HG02642 (cell line): Measurements from ENCODE around the gene LMF1.
"Not testable (repeated sequence)": the region's sequence is repeated elsewhere in the genome, so short reads cannot be mapped to it uniquely, and the experiment has no call there.

Source experiments
- ATAC-seq: cut with Tn5 transposase; IDR thresholded peaks from one replicate; pipeline ENCODE4 v1.9.1; 2021; ENCODE audit warnings: mild to moderate bottlenecking; ENCODE audit not compliant: unreplicated experiment, poor library complexity

Gene LMF1

DNA sequence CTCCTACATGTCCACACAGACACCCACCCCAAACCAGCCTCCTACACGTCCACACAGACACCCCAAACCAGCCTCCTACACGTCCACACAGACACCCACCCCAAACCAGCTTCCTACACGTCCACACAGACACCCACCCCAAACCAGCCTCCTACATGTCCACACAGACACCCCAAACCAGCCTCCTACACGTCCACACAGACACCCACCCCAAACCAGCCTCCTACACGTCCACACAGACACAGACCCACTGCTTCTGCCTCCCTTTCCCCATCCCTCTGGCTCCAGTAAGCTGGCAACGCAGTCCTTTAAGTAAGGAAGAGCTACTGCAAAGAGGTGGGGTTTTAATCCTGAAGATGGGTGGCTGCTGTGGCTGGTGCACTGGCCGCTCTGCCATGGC lies 17.0 kb downstream of the LMF1 start:
- ATAC-seq, result not testable (repeated sequence)

DNA sequence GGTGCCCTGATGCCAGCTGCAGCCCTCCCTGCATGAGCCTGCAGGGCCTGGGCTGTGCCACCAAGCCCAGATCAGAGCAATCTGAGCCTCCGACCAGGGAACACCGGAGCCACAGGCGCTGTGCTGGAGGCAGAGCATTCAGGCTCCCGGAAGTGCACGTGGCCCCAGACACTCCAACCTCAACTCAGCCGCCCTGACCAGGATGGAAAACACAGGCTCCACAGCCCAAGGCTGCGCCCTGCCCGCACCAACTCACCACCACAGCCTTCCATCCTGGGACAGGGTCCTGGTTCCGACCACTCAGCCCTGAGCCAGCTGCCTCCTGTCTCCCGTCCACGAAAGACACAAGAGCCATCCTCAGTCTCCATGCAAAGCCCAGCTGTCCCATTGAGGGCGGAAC lies 18.5 kb downstream of the LMF1 start:
- no peak for ATAC-seq

- no peak for ATAC-seq
Measured at GRCh38 chr16:951660-952301, 19.0 kb downstream of the LMF1 start.

DNA sequence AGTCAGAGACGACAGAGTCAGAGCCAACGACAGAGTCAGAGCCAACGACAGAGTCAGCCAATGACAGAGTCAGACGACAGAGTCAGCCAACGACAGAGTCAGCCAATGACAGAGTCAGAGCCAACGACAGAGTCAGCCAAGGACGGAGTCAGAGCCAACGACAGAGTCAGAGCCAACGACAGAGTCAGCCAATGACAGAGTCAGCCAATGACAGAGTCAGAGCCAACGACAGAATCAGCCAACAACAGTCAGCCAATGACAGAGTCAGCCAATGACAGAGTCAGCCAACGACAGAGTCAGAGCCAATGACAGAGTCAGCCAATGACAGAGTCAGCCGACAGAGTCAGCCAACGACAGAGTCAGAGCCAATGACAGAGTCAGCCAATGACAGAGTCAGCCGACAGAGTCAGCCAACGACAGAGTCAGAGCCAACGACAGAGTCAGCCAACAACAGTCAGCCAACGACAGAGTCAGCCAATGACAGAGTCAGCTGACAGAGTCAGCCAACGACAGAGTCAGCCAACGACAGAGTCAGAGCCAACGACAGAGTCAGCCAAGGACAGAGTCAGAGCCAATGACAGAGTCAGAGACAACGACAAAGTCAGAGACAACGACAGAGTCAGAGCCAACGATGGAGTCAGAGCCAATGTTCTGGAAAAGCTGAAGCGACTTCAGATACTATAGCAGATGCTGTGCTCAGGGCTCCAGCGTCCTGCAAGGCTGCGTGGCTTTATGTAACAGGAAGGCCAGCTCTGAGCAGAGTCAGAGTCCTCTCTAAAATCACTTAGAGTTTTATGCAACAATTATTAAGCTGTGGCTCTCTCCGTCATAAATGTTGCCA lies 19.8 kb downstream of the LMF1 start:
- not testable (repeated sequence) for ATAC-seq

- not testable (repeated sequence) for ATAC-seq
Measured at GRCh38 chr16:948767-949166, 22.0 kb downstream of the LMF1 start.

DNA sequence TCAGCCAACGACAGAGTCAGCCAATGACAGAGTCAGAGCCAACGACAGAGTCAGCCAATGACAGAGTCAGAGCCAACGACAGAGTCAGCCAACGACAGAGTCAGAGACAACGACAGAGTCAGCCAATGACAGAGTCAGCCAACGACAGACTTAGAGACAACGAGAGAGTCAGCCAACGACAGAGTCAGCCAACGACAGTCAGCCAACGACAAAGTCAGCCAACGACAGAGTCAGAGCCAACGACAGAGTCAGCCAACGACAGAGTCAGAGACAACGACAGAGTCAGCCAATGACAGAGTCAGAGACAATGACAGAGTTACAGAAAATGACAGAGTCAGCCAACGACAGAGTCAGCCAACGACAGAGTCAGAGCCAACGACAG lies 22.9 kb downstream of the LMF1 start:
- not testable (repeated sequence) for ATAC-seq

DNA sequence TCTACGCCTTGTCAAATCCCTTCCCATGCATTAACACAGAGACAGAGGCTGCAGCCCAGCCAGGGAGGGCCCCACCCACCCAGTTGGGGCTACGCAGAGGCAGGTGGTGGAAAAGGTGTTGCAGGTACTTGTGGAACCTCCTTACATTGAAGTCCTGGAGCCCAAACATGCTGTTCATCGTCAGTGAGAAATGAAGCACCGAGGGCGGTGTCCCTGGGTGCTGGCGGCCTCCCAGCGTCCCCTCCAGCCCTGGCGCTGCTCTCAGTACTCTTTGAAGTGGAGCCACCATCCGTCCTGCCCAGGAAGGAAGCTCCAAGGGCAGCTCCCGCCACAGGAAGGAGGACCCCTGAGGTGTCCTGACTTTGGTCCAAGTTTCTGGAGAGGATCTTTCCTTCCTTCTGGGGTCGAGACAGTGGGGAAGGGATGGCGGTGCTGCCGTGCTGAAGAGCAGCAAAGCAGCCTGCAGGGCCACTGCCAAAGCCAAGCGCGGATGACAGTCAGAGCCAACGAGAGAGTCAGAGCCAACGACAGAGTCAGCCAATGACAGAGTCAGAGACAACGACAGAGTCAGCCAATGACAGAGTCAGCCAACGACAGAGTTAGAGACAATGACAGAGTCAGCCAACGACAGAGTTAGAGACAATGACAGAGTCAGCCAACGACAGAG lies 23.4 kb downstream of the LMF1 start:
- ATAC-seq, result no peak

GRCh38 chr16:946048-946395 lies 24.8 kb downstream of the LMF1 start:
- no peak for ATAC-seq

GRCh38 chr16:945271-946047 lies 25.3 kb downstream of the LMF1 start:
- no peak for ATAC-seq

GRCh38 chr16:943971-944370 lies 26.8 kb downstream of the LMF1 start:
- no peak for ATAC-seq

DNA sequence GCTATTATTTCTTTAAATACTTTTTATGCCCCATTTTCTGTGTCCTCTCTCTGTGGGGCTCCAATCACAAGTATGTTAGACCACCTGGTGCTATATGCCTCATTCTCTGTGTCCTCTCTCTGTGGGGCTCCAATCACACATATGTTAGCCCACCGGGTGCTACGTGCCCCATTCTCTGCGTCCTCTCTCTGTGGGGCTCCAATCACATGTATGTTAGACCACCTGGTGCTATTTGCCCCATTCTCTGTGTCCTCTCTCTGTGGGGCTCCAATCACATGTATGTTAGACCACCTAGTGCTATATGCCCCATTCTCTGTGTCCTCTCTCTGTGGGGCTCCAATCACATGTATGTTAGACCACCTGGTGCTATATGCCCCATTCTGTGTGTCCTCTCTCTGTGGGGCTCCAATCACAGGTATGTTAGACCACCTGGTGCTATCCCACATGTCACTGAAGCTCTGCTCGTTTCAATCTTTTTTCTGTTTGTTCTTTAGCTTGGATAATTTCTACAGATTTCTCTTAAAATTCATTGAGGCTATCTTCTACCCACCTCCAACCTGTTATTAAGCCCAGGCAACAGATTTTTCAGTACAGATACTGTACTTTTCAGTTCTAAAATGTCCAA lies 28.2 kb downstream of the LMF1 start:
- ATAC-seq, result no peak

- no peak for ATAC-seq
Measured at GRCh38 chr16:939941-940340, 30.8 kb downstream of the LMF1 start.

GRCh38 chr16:939311-939710 lies 31.5 kb downstream of the LMF1 start:
- ATAC-seq, result no peak

DNA sequence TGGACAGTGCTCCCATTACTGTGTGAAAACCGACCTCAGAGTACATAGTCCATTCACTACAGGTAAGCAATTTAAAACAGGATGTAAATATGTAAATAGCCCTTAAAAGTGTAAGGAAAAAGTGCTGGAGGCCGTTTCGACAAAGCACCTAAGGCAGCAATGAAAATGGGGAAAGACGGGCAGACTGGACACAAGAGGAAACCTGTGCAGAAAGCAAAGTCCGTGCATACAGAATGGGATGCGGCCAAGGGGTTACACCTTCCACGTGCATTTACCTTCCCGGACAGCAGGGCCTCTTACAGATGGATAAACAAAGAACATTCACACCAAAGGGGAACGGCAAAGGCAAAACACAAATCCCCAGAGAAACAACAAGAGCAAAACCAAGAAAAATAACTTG lies 32.0 kb downstream of the LMF1 start:
- no peak for ATAC-seq

- ATAC-seq, result no peak
Measured at GRCh38 chr16:938136-938535, 32.6 kb downstream of the LMF1 start.

GRCh38 chr16:937723-938122 lies 33.1 kb downstream of the LMF1 start:
- ATAC-seq, result no peak

GRCh38 chr16:937311-937710 lies 33.5 kb downstream of the LMF1 start:
- no peak for ATAC-seq

DNA sequence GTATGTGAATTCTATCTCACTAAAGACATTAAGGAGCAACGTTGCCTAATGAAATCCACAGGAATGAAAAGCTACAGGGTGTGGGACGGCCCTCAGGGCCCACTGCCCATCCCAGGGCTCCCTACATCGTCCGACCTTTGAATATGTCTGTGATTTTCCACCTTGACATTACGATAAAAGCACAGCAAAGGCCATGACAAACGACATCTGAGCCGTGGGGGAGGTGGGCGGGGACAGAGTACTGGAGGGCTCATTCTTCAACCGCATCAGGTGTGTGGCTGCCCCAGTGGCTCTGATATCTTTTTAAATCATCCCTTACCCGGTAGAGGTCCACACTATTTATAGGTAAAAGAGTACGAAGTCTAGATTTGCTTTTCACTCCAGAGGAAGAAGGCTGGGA lies 35.1 kb downstream of the LMF1 start:
- ATAC-seq, result no peak

DNA sequence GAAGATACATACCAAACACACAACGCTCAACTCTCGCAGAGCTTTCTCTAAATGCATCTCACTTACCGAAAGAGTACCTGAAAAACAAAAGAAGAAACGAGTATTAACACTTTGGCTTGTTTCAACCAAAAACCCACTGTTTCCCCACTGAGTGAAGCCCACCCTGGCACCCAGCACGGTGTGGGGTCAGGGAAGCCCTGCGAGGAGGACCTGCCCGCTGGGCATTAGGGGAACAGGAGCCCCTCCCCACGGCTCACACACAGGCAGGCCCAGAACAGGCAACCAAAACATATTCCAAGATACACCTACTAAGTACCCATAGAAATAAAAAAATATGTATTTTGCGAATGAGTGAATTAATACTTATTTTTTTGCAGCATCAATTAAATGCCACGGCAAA lies 36.6 kb downstream of the LMF1 start:
- no peak for ATAC-seq

GRCh38 chr16:933581-933980 lies 37.2 kb downstream of the LMF1 start:
- no peak for ATAC-seq
